HCT116 (cell line): ENCODE data around the gene FSD1. TPM values are rescaled to one million over a fixed set of nuclear protein-coding genes. Genes with fewer than 3 reads are reported as not detected.

ENCODE experiments used
- ATAC-seq: fragments of 200-7000 bp; cut with Tn5 transposase; 2 replicates; pipeline ENCODE4 v1.9.1; 2020; ENCODE audit warnings: mild to moderate bottlenecking, moderate library complexity
- BruUV-seq: library from RNA; stranded (reverse); fragments of 400-500 nt; replicated peaks from 2 replicates; lab custom pipeline; 2021; lab: Mats Ljungman, UMichigan
- CTCF ChIA-PET: fragments of 300-600 bp; sonication (Branson Sonifier 250); formaldehyde crosslinking; loops from one replicate; lab custom pipeline; 2021; ENCODE audit warnings: antibody characterized with exemption; lab: Charles Lee
- POLR2A ChIA-PET: fragments of 300-600, 350-600 bp; sonication (Branson Sonifier 250); formaldehyde crosslinking; loops from one replicate; lab custom pipeline; 2021; ENCODE audit warnings: antibody characterized with exemption; lab: Charles Lee
- RAD21 ChIA-PET, 2 experiments: fragments of 300-600 bp; sonication (Branson Sonifier 250); formaldehyde crosslinking; loops; one replicate each; lab custom pipeline; 2023; ENCODE audit warnings: low total read pairs in 2 of 2; ENCODE audit not compliant: uncharacterized antibody in 2 of 2, unreplicated experiment in 2 of 2, low non-redundant PET in 1 of 2; lab: Charles Lee
- DNase-seq: peaks from one replicate; pipeline ENCODE4 v3.0.0-alpha.2; 2010; ENCODE audit warnings: low read depth, low spot score
- H2AFZ ChIP-seq: fragments of 200-600 bp; shearing (Covaris generic), sonication (generic); 2 replicates; pipeline ENCODE4 v1.6.1; 2017; ENCODE audit warnings: low read depth, mixed run types, mixed read lengths, antibody characterized with exemption, low read length; ENCODE audit not compliant: poor library complexity, severe bottlenecking
- H3K27ac ChIP-seq: 2 replicates; pipeline ENCODE4 v1.5.1; 2012; ENCODE audit warnings: low read depth, low read length
- H3K27me3 ChIP-seq: fragments of 200-600 bp; sonication (generic); 2 replicates; pipeline ENCODE4 v1.6.1; 2016; ENCODE audit warnings: mixed run types, low read length, mixed read lengths; ENCODE audit not compliant: insufficient read depth
- H3K36me3 ChIP-seq, 2 experiments: fragments of 200-500 bp in 1 of 2; fragments of 200-600 bp in 1 of 2; sonication (Bioruptor generic) in 1 of 2; sonication (generic) in 1 of 2; 2 replicates each; pipeline versions ENCODE4 v1.5.1 to v1.6.1; 2014 to 2016; ENCODE audit warnings: low read length in 2 of 2, inconsistent platforms in 1 of 2, mixed read lengths in 1 of 2, mixed run types in 1 of 2; ENCODE audit not compliant: insufficient read depth in 2 of 2, control insufficient read depth in 1 of 2
- H3K4me1 ChIP-seq, 2 experiments: fragments of 200-600 bp in 1 of 2; sonication (generic) in 1 of 2; 2 replicates each; pipeline versions ENCODE4 v1.5.1 to v1.6.1; 2012 to 2017; ENCODE audit warnings: low read length in 2 of 2, inconsistent platforms in 1 of 2, mild to moderate bottlenecking in 1 of 2, mixed read lengths in 1 of 2, mixed run types in 1 of 2, moderate library complexity in 1 of 2; ENCODE audit not compliant: insufficient read depth in 2 of 2, control insufficient read depth in 1 of 2
- H3K4me2 ChIP-seq: fragments of 200-600 bp; sonication (generic); 2 replicates; pipeline ENCODE4 v1.6.1; 2017; ENCODE audit warnings: mixed run types, low read length, mixed read lengths
- H3K4me3 ChIP-seq, 2 experiments: fragments of 200-600 bp in 1 of 2; sonication (generic) in 1 of 2; replicated peaks in 1 of 2; 2 replicates each; pipeline ENCODE4 v1.5.1; 2011 to 2016; ENCODE audit warnings: low read length in 2 of 2, control low read depth in 1 of 2, low read depth in 1 of 2, mild to moderate bottlenecking in 1 of 2, mixed read lengths in 1 of 2, mixed run types in 1 of 2
- H3K79me2 ChIP-seq: fragments of 200-600 bp; sonication (generic); 2 replicates; pipeline ENCODE4 v1.6.1; 2017; ENCODE audit warnings: mild to moderate bottlenecking, mixed run types, low read length, moderate library complexity, mixed read lengths; ENCODE audit not compliant: insufficient read depth
- H3K9ac ChIP-seq: fragments of 200-600 bp; sonication (generic); 2 replicates; pipeline ENCODE4 v1.6.1; 2016; ENCODE audit warnings: low read length, mixed read lengths
- H3K9me2 ChIP-seq: fragments of 200-600 bp; sonication (generic), shearing (Covaris generic); 2 replicates; pipeline ENCODE4 v1.6.1; 2017; ENCODE audit warnings: mixed run types, mild to moderate bottlenecking, moderate library complexity; ENCODE audit not compliant: insufficient read depth
- H3K9me3 ChIP-seq, 2 experiments: fragments of 200-500 bp in 1 of 2; fragments of 200-600 bp in 1 of 2; sonication (Bioruptor generic) in 1 of 2; sonication (generic) in 1 of 2; 2 replicates each; pipeline ENCODE4 v1.6.1; 2014 to 2017; ENCODE audit warnings: low read length in 2 of 2, mixed read lengths in 2 of 2, inconsistent platforms in 1 of 2, low read depth in 1 of 2, mild to moderate bottlenecking in 1 of 2, mixed run types in 1 of 2, moderate library complexity in 1 of 2; ENCODE audit not compliant: control insufficient read depth in 1 of 2, insufficient read depth in 1 of 2
- H4K20me1 ChIP-seq: fragments of 200-600 bp; sonication (generic), shearing (Covaris generic); 2 replicates; pipeline ENCODE4 v1.6.1; 2017; ENCODE audit warnings: mixed run types, mild to moderate bottlenecking, moderate library complexity; ENCODE audit not compliant: insufficient read depth
- intact Hi-C: fragments of 100-400 bp; cut with micrococcal nuclease; formaldehyde crosslinking; loops from 2 replicates; pipeline ENCODE4 v1.10.0; 2022
- total RNA-seq: library from RNA; stranded (reverse); gene quantifications from one replicate; pipeline ENCODE4 v1.2.1, GENCODE V29; 2021; ENCODE audit not compliant: unreplicated experiment
- TF ChIP-seq, protein P1 (sequence below): IDR thresholded peaks from 2 replicates; pipeline ENCODE4 v1.6.1; 2012; ENCODE audit warnings: low read depth
- TF ChIP-seq, protein P2 (sequence below), 3 experiments: fragments of 200-600 bp in 1 of 3; sonication (generic) in 1 of 3; IDR thresholded peaks in 2 of 3; conservative IDR thresholded peaks in 1 of 3; 2 replicates each; pipeline ENCODE4 v1.5.1; 2012 to 2017; ENCODE audit warnings: low read depth in 2 of 3, low read length in 2 of 3, antibody characterized with exemption in 1 of 3, borderline replicate concordance in 1 of 3, control low read depth in 1 of 3, mild to moderate bottlenecking in 1 of 3, mixed read lengths in 1 of 3, mixed run types in 1 of 3, moderate library complexity in 1 of 3; ENCODE audit not compliant: insufficient read depth in 1 of 3

The FSD1 gene
- total RNA-seq, 1 experiment from 2014 or later = 20.1 TPM

DNA sequence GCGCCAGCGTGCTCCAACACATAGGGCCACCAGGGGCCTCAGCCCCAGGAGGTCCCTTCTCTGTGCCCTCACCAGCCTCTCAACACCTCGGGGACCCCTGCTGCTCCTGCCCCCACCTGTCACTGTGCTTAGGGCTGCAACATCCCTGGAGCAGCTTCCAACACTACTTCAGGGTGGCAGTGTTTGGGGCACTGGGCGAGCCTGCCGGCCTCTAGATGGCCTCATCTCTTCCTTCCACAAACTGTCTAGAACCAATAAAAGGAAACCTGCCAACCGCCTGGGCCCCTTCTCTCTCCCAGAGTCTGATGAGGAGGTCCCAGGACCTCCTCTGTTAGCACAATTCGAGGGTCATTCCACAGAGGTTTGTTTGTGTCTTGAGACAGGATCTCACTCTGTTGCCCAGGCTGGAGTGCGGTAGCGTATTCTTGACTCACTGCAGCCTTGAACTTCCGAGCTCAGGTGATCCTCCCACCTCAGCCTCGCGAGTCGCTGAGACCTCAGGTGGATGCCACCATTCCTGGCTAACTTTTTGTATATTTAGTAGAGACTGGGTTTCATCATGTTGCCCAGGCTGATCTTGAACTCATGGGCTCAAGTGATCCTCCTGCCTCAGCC, 35.5 kb upstream of the FSD1 start:
- Histone ChIP-seq H2AFZ (no peak overlapping the region), H4K20me1 (no peaks in the 10 kb centered on the region), H3K27ac (peak overlapping the region; percentile 18; the same call in 1 of the 2 replicates), H3K27me3 (no peaks in the 10 kb centered on the region), H3K4me1 (peaks cover 0 to 7% of the 10 kb centered on the region in 2 experiments; a peak in 1 of 4 replicates), H3K4me2 (no peak overlapping the region), H3K9me2 (no peaks in the 10 kb centered on the region), H3K36me3 (peaks cover 2 to 14% of the 10 kb centered on the region in 2 experiments; a peak in 3 of 4 replicates), H3K79me2 (no peaks in the 10 kb centered on the region), H3K4me3 (no peak overlapping the region), H3K9ac (no peak overlapping the region), H3K9me3 (no peaks in the 10 kb centered on the region)
- DNase-seq (no peak), ATAC-seq (no peak)
- RAD21 ChIA-PET = no interaction called here
- TF ChIP-seq, protein P1, sequence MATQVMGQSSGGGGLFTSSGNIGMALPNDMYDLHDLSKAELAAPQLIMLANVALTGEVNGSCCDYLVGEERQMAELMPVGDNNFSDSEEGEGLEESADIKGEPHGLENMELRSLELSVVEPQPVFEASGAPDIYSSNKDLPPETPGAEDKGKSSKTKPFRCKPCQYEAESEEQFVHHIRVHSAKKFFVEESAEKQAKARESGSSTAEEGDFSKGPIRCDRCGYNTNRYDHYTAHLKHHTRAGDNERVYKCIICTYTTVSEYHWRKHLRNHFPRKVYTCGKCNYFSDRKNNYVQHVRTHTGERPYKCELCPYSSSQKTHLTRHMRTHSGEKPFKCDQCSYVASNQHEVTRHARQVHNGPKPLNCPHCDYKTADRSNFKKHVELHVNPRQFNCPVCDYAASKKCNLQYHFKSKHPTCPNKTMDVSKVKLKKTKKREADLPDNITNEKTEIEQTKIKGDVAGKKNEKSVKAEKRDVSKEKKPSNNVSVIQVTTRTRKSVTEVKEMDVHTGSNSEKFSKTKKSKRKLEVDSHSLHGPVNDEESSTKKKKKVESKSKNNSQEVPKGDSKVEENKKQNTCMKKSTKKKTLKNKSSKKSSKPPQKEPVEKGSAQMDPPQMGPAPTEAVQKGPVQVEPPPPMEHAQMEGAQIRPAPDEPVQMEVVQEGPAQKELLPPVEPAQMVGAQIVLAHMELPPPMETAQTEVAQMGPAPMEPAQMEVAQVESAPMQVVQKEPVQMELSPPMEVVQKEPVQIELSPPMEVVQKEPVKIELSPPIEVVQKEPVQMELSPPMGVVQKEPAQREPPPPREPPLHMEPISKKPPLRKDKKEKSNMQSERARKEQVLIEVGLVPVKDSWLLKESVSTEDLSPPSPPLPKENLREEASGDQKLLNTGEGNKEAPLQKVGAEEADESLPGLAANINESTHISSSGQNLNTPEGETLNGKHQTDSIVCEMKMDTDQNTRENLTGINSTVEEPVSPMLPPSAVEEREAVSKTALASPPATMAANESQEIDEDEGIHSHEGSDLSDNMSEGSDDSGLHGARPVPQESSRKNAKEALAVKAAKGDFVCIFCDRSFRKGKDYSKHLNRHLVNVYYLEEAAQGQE = no peak
- TF ChIP-seq, protein P2, sequence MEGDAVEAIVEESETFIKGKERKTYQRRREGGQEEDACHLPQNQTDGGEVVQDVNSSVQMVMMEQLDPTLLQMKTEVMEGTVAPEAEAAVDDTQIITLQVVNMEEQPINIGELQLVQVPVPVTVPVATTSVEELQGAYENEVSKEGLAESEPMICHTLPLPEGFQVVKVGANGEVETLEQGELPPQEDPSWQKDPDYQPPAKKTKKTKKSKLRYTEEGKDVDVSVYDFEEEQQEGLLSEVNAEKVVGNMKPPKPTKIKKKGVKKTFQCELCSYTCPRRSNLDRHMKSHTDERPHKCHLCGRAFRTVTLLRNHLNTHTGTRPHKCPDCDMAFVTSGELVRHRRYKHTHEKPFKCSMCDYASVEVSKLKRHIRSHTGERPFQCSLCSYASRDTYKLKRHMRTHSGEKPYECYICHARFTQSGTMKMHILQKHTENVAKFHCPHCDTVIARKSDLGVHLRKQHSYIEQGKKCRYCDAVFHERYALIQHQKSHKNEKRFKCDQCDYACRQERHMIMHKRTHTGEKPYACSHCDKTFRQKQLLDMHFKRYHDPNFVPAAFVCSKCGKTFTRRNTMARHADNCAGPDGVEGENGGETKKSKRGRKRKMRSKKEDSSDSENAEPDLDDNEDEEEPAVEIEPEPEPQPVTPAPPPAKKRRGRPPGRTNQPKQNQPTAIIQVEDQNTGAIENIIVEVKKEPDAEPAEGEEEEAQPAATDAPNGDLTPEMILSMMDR (IDR thresholded peaks at IDR 0.05 in 2 of 3, conservative IDR thresholded peaks at IDR 0.05 in 1 of 3; ENCODE audit: borderline replicate concordance in 1 of 3, insufficient read depth in 1 of 3, low read depth in 2 of 3, low read length in 2 of 3) = peak in 1 of 3 experiments; percentile 17; a peak in 1 of 6 replicates
- CTCF ChIA-PET = no interaction called here
- intact Hi-C loops = loop anchor here (10.0 kb wide), 1 partner anchor 256 kb away; no protein-coding TSS in a partner anchor
- POLR2A ChIA-PET = no interaction called here
- BruUV-seq = no TSS peak
